Naive thymus-derived CD8-positive, alpha-beta T cell (primary cell): ENCODE results near the gene DHRS1. TPM values are rescaled to one million over a fixed set of nuclear protein-coding genes. Genes with fewer than 3 reads are reported as not detected.

Experiments
- ATAC-seq, 2 donors: fragments of 150-1000 bp; cut with Tn5 transposase in 1 of 2; sonication (Bioruptor Pico), chemical (Tn5 transposase) in 1 of 2; 1 replicate in 1 of 2; 2 replicates in 1 of 2; pipeline ENCODE4 v1.10.0; 2021; ENCODE audit warnings: mild to moderate bottlenecking in 2 of 2, moderate library complexity in 2 of 2
- POLR2A ChIA-PET: fragments of 350-600 bp; sonication (Branson Sonifier 250); formaldehyde crosslinking; loops from one replicate; lab custom pipeline; 2021; ENCODE audit warnings: antibody characterized with exemption; lab: Charles Lee
- DNase-seq, 10 donors: peaks; one replicate each; pipeline versions ENCODE4 v3.0.0 to v3.0.0-alpha.2; 2020 to 2022
- H3K27ac Mint-ChIP-seq, 10 donors: one replicate each; pipeline ENCODE4 v1.8.0; 2020 to 2022; ENCODE audit warnings: mild to moderate bottlenecking in 10 of 10, mixed read lengths in 10 of 10, moderate library complexity in 4 of 10, inconsistent platforms in 1 of 10
- H3K27me3 Mint-ChIP-seq, 5 donors: one replicate each; pipeline ENCODE4 v1.8.0; 2021 to 2022; ENCODE audit warnings: mixed read lengths in 5 of 5
- H3K36me3 Mint-ChIP-seq, 3 donors: one replicate each; pipeline ENCODE4 v1.8.0; 2020 to 2022; ENCODE audit warnings: mixed read lengths in 3 of 3, mild to moderate bottlenecking in 2 of 3, inconsistent platforms in 1 of 3
- H3K4me1 Mint-ChIP-seq, 4 donors: one replicate each; pipeline ENCODE4 v1.8.0; 2021 to 2022; ENCODE audit warnings: mixed read lengths in 4 of 4
- H3K4me3 Mint-ChIP-seq, 10 donors: one replicate each; pipeline ENCODE4 v1.8.0; 2020 to 2022; ENCODE audit warnings: mild to moderate bottlenecking in 10 of 10, mixed read lengths in 10 of 10, moderate library complexity in 6 of 10, inconsistent platforms in 1 of 10
- H3K9me3 Mint-ChIP-seq, 9 donors: one replicate each; pipeline ENCODE4 v1.8.0; 2020 to 2022; ENCODE audit warnings: mixed read lengths in 9 of 9, mild to moderate bottlenecking in 3 of 9, inconsistent platforms in 1 of 9, moderate library complexity in 1 of 9
- polyA plus RNA-seq, 3 donors: library from polyadenylated mRNA; unstranded; fragments of 300-500 nt; fragmentation: Illumina TruSeq; gene quantifications; one replicate each; pipeline ENCODE4 v1.2.3, GENCODE V29; 2021
- total RNA-seq, 8 experiments: library from RNA in 2 of 8; stranded (reverse) in 2 of 8; gene quantifications; one replicate each; pipeline ENCODE4 v1.2.3 and lab custom pipeline; 2021 to 2026

Gene DHRS1
- total and polyA plus RNA-seq, 5 experiments from 2014 or later, result 19.6 to 34.2 (median 22.4) TPM

- H3K36me3 Mint-ChIP-seq, result peaks cover 0 to 1% (median 0%) of the 10 kb centered on the region in 3 donors
- peak in 1 of 2 donors; percentile 2 for ATAC-seq
- H3K27ac Mint-ChIP-seq, result peak overlapping the region; percentile 27 to 100 (median 98)
- no peaks in the 10 kb centered on the region for H3K9me3 Mint-ChIP-seq
- H3K4me1 Mint-ChIP-seq, result peaks cover 36 to 69% (median 59%) of the 10 kb centered on the region in 4 donors
- POLR2A ChIA-PET, result interaction anchor here (0.9 to 1.8 kb wide), 3 partner anchors 26 to 160 kb away, joined by 3 to 7 read pairs (median 4); partner anchors contain the start of genes DCAF11, NOP9, NRL and TINF2
- H3K4me3 Mint-ChIP-seq, result peak overlapping the region in 7 of 10 donors; percentile 0 to 40 (median 2)
- no peaks in the 10 kb centered on the region for H3K27me3 Mint-ChIP-seq
- DNase-seq, result peak in 6 of 10 donors; percentile 12 to 42 (median 26)
These were observed 25.5 kb downstream of the DHRS1 start for GRCh38 chr14:24274101-24274543.

- no peaks in the 10 kb centered on the region for H3K27me3 Mint-ChIP-seq
- peak in 1 of 10 donors; percentile 26 for DNase-seq
These were observed 26.1 kb downstream of the DHRS1 start for GRCh38 chr14:24273422-24273998.

GRCh38 chr14:24272467-24272866 lies 27.1 kb downstream of the DHRS1 start:
- H3K4me1 Mint-ChIP-seq, result peaks cover 30 to 53% (median 45%) of the 10 kb centered on the region in 4 donors

More at GRCh38 chr14:24273422-24273998, 26.1 kb downstream of the DHRS1 start:
- Mint-ChIP-seq H3K4me1 (peaks cover 33 to 63% (median 53%) of the 10 kb centered on the region in 4 donors), H3K27ac (peak overlapping the region in 9 of 10 donors; percentile 78 to 100 (median 98)), H3K36me3 (peaks cover 0 to 5% (median 0%) of the 10 kb centered on the region in 3 donors), H3K9me3 (no peaks in the 10 kb centered on the region), H3K4me3 (peak overlapping the region in 4 of 10 donors; percentile 2 to 36 (median 10))
- POLR2A ChIA-PET, result interaction anchor here (0.7 to 1.8 kb wide), 4 partner anchors 27 to 159 kb away, joined by 3 to 7 read pairs (median 4); partner anchors contain the start of genes DCAF11, NOP9, NRL and TINF2
- ATAC-seq, result no peak

GRCh38 chr14:24271834-24272263 lies 27.7 kb downstream of the DHRS1 start:
- no peak for ATAC-seq
- Mint-ChIP-seq H3K4me1 (peaks cover 31 to 48% (median 42%) of the 10 kb centered on the region in 4 donors), H3K27ac (peak overlapping the region; percentile 92 to 100 (median 98)), H3K27me3 (no peaks in the 10 kb centered on the region), H3K4me3 (peak overlapping the region; percentile 78 to 94 (median 90)), H3K9me3 (no peaks in the 10 kb centered on the region), H3K36me3 (peaks cover 0 to 18% (median 6%) of the 10 kb centered on the region in 3 donors)
- POLR2A ChIA-PET, result interaction anchor here (0.7 to 4.1 kb wide), 26 partner anchors 9 to 986 kb away, joined by 3 to 63 read pairs (median 6); partner anchors contain the start of genes CBLN3, CHMP4A, DCAF11 and DHRS1
- DNase-seq, result no peak

More at GRCh38 chr14:24272467-24272866, 27.1 kb downstream of the DHRS1 start:
- POLR2A ChIA-PET, result interaction anchor here (1.0 to 4.1 kb wide), 14 partner anchors 8 to 169 kb away, joined by 3 to 63 read pairs (median 9); partner anchors contain the start of genes CHMP4A, DCAF11, DHRS1 and IPO4
- peak overlapping the region; percentile 92 to 100 (median 98) for H3K27ac Mint-ChIP-seq
- H3K4me3 Mint-ChIP-seq, result peak overlapping the region in 9 of 10 donors; percentile 17 to 93 (median 89)
- no peaks in the 10 kb centered on the region for H3K27me3 Mint-ChIP-seq
- H3K9me3 Mint-ChIP-seq, result no peaks in the 10 kb centered on the region
- ATAC-seq (no peak), DNase-seq (no peak)
- peaks cover 0 to 12% (median 2%) of the 10 kb centered on the region in 3 donors for H3K36me3 Mint-ChIP-seq

GRCh38 chr14:24271134-24271833 lies 28.3 kb downstream of the DHRS1 start, which contains the start of gene RABGGTA:
RABGGTA (minus strand) TSS chr14:24271597; CDS start chr14:24271115, 482 bp downstream.
- ATAC-seq, result peak; percentile 86 to 91
- peak; percentile 87 to 98 (median 94) for DNase-seq
- Mint-ChIP-seq H3K4me1 (peaks cover 31 to 45% (median 41%) of the 10 kb centered on the region in 4 donors), H3K27me3 (no peaks in the 10 kb centered on the region), H3K4me3 (peak within 1 kb of the TSS; percentile 78 to 94 (median 92)), H3K27ac (peak within 1 kb of the TSS; percentile 92 to 100 (median 99)), H3K36me3 (peaks cover 0 to 24% (median 10%) of the 10 kb centered on the region in 3 donors), H3K9me3 (no peaks in the 10 kb centered on the region)
- POLR2A ChIA-PET, result interaction anchor here (0.6 to 4.1 kb wide), 33 partner anchors 9 to 985 kb away, joined by 3 to 63 read pairs (median 5); partner anchors contain the start of genes CBLN3, CHMP4A, DCAF11 and DHRS1

GRCh38 chr14:24270537-24271133 lies 28.9 kb downstream of the DHRS1 start:
- ATAC-seq, result no peak

GRCh38 chr14:24269910-24270536 lies 29.6 kb downstream of the DHRS1 start:
- Mint-ChIP-seq H3K4me1 (peaks cover 31 to 45% (median 38%) of the 10 kb centered on the region in 4 donors), H3K27me3 (no peaks in the 10 kb centered on the region), H3K27ac (peak overlapping the region; percentile 8 to 100 (median 98)), H3K4me3 (peak overlapping the region; percentile 78 to 94 (median 92)), H3K9me3 (no peaks in the 10 kb centered on the region), H3K36me3 (peaks cover 0 to 36% (median 10%) of the 10 kb centered on the region in 3 donors)
- DNase-seq (no peak), ATAC-seq (no peak)
- POLR2A ChIA-PET, result interaction anchor here (0.8 to 4.1 kb wide), 17 partner anchors 10 to 188 kb away, joined by 3 to 63 read pairs (median 7); partner anchors contain the start of genes CBLN3, CHMP4A, DCAF11 and DHRS1

More at GRCh38 chr14:24270537-24271133, 28.9 kb downstream of the DHRS1 start:
- peaks cover 0 to 30% (median 10%) of the 10 kb centered on the region in 3 donors for H3K36me3 Mint-ChIP-seq
- no peaks in the 10 kb centered on the region for H3K9me3 Mint-ChIP-seq
- H3K4me3 Mint-ChIP-seq, result peak overlapping the region; percentile 78 to 94 (median 92)
- DNase-seq, result peak in 1 of 10 donors; percentile 16
- peak overlapping the region; percentile 87 to 100 (median 98) for H3K27ac Mint-ChIP-seq
- no peaks in the 10 kb centered on the region for H3K27me3 Mint-ChIP-seq
- POLR2A ChIA-PET, result interaction anchor here (0.6 to 4.1 kb wide), 29 partner anchors 9 to 984 kb away, joined by 3 to 63 read pairs (median 5); partner anchors contain the start of genes CBLN3, CHMP4A, DCAF11 and DHRS1
- peaks cover 31 to 45% (median 41%) of the 10 kb centered on the region in 4 donors for H3K4me1 Mint-ChIP-seq

- peak overlapping the region in 3 of 10 donors; percentile 41 to 85 (median 66) for H3K27ac Mint-ChIP-seq
- peaks cover 31 to 44% (median 37%) of the 10 kb centered on the region in 4 donors for H3K4me1 Mint-ChIP-seq
- POLR2A ChIA-PET, result interaction anchor here (0.6 to 4.1 kb wide), 6 partner anchors 11 to 56 kb away, joined by 3 to 63 read pairs (median 26); partner anchors contain the start of genes CHMP4A, DHRS1, GMPR2 and MDP1
- no peak for DNase-seq
- peaks cover 0 to 38% (median 10%) of the 10 kb centered on the region in 3 donors for H3K36me3 Mint-ChIP-seq
- peak overlapping the region in 4 of 10 donors; percentile 24 to 32 (median 28) for H3K4me3 Mint-ChIP-seq
- H3K27me3 Mint-ChIP-seq, result no peaks in the 10 kb centered on the region
- ATAC-seq, result no peak
- H3K9me3 Mint-ChIP-seq, result no peaks in the 10 kb centered on the region
These were observed 30.2 kb downstream of the DHRS1 start for GRCh38 chr14:24269368-24269767.

GRCh38 chr14:24268225-24268624 lies 31.4 kb downstream of the DHRS1 start:
- Mint-ChIP-seq H3K27ac (peak overlapping the region in 1 of 10 donors; percentile 47), H3K9me3 (no peaks in the 10 kb centered on the region), H3K36me3 (peaks cover 0 to 41% (median 10%) of the 10 kb centered on the region in 3 donors), H3K4me1 (peaks cover 25 to 34% (median 26%) of the 10 kb centered on the region in 4 donors), H3K4me3 (no peak overlapping the region), H3K27me3 (no peaks in the 10 kb centered on the region)
- no peak for ATAC-seq
- POLR2A ChIA-PET, result interaction anchor here (4.1 kb wide), 1 partner anchor 54 kb away, joined by 46 read pairs; the partner anchor contains the start of genes CHMP4A and MDP1
- no peak for DNase-seq

GRCh38 chr14:24267516-24267915 lies 32.1 kb downstream of the DHRS1 start:
- peak overlapping the region in 1 of 10 donors; percentile 29 for H3K4me3 Mint-ChIP-seq

More at GRCh38 chr14:24267516-24267915, 32.1 kb downstream of the DHRS1 start:
- peaks cover 0 to 41% (median 10%) of the 10 kb centered on the region in 3 donors for H3K36me3 Mint-ChIP-seq
- peaks cover 21 to 28% (median 22%) of the 10 kb centered on the region in 4 donors for H3K4me1 Mint-ChIP-seq
- H3K9me3 Mint-ChIP-seq, result no peaks in the 10 kb centered on the region
- H3K27me3 Mint-ChIP-seq, result no peaks in the 10 kb centered on the region
- POLR2A ChIA-PET, result no interaction called here
- DNase-seq (no peak), ATAC-seq (no peak)
- peak overlapping the region in 4 of 10 donors; percentile 1 to 81 (median 14) for H3K27ac Mint-ChIP-seq
